ENCODE data around the gene LAMB4.

Gene LAMB4, protein sequence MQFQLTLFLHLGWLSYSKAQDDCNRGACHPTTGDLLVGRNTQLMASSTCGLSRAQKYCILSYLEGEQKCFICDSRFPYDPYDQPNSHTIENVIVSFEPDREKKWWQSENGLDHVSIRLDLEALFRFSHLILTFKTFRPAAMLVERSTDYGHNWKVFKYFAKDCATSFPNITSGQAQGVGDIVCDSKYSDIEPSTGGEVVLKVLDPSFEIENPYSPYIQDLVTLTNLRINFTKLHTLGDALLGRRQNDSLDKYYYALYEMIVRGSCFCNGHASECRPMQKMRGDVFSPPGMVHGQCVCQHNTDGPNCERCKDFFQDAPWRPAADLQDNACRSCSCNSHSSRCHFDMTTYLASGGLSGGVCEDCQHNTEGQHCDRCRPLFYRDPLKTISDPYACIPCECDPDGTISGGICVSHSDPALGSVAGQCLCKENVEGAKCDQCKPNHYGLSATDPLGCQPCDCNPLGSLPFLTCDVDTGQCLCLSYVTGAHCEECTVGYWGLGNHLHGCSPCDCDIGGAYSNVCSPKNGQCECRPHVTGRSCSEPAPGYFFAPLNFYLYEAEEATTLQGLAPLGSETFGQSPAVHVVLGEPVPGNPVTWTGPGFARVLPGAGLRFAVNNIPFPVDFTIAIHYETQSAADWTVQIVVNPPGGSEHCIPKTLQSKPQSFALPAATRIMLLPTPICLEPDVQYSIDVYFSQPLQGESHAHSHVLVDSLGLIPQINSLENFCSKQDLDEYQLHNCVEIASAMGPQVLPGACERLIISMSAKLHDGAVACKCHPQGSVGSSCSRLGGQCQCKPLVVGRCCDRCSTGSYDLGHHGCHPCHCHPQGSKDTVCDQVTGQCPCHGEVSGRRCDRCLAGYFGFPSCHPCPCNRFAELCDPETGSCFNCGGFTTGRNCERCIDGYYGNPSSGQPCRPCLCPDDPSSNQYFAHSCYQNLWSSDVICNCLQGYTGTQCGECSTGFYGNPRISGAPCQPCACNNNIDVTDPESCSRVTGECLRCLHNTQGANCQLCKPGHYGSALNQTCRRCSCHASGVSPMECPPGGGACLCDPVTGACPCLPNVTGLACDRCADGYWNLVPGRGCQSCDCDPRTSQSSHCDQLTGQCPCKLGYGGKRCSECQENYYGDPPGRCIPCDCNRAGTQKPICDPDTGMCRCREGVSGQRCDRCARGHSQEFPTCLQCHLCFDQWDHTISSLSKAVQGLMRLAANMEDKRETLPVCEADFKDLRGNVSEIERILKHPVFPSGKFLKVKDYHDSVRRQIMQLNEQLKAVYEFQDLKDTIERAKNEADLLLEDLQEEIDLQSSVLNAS (N-terminal part only)

DNA sequence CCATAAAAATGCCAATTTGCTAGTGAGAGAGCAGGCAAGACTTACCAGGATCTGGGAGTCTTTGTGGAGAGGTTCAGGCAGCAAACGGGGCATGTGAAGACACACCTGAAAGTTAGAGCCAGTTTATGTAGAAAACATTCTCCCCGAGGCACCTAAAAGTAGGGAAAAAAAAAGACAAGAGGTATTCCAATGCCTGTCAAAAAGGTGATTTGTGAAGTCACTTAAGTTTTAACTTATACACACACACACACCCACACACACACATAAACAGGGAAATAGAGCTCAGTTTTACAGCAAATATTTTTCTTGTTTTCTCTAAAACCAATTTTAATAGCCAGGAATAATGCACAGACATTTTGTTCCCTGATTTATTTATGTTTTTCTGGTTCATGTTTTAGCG lies at the start of gene LAMB4:
Gene LAMB4 (minus strand): TSS at position 101 of the 400 bp plus-strand sequence. CDS start 7,197 bp downstream, outside the sequence.
- no peak for DNase-seq

DNA sequence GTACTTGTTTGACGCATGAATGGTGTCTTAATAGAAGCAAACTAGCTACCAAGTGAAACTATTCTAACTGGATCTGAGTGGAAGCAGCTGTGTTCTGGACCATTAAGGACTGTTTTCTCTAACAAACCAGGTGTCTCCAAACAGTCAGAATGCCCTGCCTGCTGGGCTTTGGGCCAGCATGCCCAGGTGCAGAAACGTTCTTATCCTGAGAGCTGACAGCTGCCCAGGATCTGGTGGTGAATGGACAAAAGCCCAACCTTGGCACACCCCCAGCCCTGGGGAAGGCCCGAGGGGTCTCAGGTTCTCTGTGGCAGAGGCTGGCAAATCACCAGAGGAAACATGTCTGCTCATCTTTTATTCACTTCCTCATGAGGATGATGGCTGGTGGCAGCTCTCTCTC lies 48.2 kb upstream of the LAMB4 start:
- peak; percentile 88 to 90 for DNase-seq

DNA sequence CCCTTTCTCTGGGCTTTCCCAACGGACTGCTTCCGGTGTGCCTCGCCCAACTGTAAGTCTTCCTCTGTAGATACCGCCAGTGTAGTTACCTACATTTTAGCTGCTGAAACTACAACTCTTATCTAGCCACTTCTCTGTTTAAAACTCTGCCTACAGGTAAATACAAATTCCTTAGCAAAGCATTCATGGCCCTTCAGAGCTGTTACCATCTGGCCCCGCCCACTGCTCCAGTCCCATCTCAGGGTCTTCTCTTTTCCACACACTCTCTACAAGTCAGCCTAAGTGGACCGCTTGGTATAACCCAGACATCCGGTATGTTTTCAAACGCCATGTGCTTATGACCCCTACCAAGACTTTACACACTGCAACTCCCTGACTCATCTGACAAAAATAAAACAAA lies 41.0 kb upstream of the LAMB4 start:
- no peak for DNase-seq

DNA sequence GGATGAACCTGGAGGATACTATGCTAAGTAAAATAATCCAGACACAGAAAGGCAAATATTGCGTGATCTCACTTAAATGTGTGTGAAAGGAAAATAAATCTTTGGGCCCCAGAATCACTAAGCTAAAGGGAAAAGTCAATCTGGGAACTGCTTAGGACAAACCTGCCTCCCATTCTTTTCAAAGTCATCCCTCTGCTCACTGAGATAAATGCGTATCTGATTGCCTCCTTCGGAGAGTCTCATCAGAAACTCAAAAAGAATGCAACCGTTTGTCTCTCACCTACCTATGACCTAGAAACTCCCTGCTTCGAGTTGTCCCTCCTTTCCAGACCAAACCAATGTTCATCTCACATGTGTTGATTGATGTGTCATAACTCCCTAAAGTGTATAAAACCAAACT lies 40.1 kb upstream of the LAMB4 start:
- DNase-seq = no peak

DNA sequence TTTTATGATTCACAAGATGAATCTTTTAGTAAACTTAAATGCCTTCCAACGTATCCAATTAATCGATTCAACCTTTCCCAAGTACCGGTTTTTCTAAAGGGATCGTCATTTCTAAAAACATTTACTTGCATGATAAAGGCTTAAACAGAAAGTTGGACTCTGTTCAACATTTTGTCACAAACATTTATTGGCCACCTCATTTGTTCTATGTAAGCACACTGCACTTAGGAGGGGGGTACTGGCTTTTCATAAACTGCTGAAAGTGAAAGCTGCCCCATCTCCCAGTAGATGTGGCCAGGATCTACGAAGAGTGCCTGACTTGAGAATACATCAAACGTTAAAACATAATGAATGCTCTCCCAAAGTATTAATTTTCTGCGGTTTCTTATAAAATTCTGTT lies 37.3 kb upstream of the LAMB4 start:
- DNase-seq = no peak

DNA sequence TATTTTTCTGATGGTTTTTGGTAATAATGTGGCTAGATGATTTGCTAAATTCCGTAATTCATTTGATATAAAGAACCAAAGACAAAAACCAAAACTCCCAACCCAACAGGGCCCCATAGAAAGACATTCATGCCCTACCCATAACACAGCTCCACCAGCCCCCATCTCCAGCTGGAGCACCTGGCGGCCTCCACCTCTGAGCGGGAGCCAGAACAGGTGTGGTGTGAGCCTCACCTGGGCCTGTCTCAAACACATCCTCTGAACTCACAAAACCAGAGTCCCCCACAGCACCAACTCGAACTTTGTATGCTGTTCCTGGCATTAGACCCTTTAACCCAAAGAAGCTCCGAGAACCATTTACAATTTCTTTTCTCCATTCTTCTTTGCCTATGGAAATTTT lies 36.5 kb upstream of the LAMB4 start:
- DNase-seq = no peak

DNA sequence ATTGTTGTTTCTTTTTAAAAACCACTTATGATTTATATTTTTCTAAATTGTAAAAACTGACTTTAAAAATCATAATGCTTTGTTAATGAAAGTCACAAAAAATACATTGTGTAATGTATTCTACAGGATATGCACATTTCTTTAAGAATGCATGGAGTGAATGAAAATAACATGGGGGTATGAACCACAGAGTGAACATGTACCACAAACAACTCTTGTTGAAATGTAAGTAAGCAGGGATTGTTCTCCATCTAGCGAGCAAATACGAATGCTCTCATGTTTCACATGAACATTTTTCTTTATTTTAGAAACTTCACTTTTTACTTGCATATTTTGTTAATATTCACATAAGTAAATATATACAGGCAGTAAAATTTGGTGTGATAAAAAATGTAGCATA lies 35.6 kb upstream of the LAMB4 start:
- DNase-seq = no peak

DNA sequence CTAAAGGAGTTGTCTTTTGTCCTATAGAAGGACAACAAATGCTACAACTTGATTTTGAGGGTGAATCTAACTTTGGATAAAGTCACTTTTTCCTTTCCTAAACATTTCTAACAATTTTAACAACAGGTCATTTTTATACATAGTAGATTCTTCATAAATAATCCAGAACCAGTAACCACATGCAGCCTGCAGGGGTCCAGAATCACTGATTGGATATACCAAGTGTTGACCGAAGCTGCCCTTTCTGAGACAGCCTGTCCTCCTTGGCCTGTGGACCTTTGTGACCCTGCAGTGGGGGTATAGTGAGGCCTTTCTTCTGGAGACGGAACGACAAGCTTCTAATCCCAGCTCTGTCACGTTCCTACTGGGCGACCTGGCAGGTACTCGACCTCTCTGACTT lies 34.8 kb upstream of the LAMB4 start:
- no peak for DNase-seq

DNA sequence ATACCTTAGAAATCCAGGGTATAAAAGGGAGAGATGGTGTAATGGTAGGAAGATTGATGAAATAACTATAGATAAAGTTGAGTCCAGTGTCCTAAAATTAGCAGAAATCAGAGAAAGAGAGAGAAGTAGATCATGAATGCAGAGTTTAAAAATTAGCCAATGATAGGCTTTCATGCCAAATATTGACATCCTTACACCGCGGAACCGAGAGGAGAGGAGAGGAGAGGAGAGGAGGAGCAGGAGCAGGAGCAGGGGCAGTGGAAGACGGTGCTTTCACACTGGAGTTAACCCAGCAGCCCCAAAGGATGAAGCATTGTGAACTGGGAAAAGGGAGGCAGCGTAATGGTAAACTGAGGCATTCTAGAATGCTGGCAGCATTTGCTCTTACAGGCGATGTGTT lies 34.2 kb upstream of the LAMB4 start:
- no peak for DNase-seq

DNA sequence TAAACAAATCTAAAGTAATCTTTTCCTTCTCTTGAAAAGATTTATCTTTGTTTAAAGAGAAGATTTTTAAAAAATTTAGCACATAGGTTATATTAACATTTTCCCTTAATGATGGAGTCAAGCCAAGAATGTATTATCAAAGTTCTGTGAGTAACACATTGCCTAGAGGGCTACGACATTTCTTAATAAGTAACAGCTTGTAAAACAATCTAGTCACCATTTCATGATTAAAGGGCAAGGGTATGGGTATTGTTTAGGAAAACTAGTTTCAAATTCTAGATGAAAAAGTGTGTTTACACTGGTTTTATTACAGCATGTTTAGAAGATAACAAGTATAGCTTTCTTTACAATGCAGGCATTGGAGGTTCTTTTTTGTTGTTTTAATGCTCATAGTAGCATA lies 28.6 kb upstream of the LAMB4 start:
- DNase-seq = no peak

DNA sequence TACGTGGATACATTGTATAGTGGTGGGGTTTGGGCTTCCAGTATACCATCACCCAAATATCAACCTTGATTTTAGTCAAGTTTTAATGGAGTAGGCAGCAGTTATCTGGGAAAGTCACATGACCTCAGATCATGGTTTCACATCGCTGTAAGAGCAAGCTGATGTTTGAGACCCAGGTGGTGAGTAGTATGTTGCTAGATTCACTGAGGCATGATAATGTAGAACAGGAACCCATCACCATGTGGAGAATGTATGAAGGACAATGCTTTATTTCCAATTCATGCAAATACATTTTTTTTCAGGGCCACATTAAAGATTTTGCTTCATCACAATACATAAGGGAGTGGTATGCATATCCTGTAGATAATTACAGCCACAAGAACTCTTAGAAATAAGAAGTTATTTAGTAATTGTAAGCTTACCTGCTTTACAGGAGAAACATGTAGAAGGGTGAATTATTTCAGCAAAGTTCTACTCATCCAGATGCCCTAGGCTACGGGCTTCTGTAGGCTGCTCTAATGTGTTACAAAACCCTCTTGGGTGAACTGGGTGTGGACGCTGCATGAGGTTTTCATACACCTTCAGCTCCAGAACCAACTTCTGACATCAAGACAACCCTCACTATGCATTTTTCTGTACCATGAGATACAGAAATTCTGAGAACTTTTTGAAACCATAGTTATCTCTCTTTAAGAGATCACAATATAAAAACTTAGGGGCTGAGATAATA lies 27.6 kb upstream of the LAMB4 start:
- no peak for DNase-seq

DNA sequence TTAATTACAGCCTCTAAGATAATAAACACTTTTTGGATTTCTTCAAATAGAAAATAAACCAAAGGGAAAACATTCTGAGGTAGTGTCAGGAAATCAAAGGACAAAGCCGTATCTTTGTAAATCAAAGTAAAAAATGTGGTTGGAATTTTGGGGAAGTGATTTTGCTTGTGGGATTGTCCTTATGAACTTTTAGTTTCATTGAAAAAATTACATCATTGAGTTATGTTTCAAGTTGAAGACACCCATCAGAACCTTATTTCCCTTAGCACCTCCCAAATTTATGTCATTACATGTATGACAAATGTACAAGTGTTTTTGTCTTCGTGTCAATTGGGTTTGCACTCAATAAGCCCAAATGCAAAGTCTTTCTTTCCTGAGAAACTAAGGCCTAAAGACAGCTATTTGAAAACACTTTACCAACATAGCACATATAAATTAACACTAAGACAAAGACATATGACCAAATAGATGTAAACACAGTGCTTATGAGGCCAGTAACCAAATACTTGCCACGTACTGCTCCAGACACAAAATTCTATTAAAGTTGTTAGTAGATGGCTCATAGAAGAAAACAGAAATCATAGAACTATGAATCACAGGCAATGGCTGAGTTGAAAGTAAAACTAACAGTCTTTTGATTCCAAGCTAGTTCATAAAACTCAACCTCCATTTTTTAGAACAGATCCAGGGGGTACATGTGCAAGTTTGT lies 26.9 kb upstream of the LAMB4 start:
- no peak for DNase-seq

DNA sequence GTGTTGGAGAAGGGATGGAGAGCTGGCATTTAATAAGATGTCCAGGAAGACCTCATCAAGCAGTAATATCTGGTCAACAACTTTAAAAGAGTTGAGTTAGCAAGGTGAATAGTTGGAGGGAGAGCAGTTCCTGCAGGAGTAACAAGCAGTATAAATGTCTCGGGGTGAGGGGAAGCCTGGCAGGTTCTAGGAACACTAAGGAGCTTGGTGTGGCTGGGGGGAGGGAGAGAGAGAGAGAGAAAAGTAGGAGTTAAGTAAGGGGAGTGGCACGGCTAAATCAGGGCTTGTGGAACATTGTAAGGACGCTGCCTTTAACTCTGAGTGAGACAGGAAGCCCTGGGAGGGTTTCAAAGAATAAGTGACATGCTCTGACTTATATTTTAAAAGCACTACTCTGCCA lies 22.0 kb upstream of the LAMB4 start:
- no peak for DNase-seq

DNA sequence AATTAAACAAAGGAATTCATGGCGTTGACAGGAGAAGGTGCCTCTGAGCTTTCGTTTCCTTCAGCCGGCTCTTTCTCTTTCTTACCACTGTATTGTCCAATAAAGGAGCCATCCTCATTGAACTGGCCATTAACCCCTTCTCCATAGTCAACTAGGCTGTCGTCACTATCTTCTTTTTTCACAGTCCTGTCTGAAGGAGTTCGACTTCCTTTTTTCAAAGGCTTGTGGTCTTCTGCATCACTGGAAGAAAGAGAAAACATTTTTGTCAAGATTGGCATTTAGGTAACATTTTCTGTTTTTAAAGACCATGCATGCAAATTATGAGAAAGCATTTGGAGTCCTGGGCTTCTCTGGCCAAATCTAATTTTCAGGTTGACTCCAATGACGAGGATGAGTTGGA lies 19.7 kb upstream of the LAMB4 start:
- no peak for DNase-seq

DNA sequence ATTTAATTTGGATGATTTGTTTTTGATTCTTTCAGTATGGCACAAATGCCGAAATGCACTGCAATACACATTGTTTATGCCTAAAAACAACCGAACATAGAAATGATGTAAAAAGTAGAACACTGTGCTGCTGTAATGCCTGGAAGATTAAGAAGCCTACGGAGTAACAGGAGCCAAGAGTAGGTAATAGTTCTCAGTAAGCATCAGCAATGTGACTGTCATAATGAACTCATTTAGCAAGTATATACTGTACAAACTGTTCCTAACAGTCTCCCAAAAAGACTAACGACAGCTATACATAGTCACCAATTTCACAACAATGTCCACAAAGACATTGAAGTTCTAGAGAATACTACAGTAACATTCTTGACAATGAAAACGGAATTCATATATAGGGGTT lies 19.0 kb upstream of the LAMB4 start:
- no peak for DNase-seq

DNA sequence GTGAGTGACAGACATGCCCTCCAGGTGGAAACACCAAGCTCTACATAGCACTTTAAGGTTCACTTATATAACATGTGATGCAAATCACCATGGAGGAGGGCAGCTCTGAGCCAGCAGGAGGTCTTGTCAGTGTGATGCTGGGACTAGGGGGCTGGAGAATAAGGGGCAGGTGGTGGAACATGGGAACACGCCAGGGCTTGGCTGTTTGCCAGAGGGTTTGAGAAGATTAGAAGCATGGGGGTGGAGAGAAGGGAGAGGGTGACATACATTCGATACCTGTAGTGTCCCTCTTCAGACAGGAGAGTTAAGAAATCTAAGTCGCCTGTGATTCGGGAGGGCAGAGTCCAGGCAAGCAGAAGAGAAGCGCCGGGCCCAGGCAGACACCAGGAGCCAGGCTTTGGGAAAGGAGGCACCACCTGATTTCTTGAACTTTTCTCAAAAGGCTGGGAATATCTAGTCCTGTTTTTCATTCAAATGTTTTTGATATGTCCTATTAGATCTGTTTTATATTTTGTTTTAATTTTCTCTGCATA lies 16.9 kb upstream of the LAMB4 start:
- peak; percentile 98 for DNase-seq

DNA sequence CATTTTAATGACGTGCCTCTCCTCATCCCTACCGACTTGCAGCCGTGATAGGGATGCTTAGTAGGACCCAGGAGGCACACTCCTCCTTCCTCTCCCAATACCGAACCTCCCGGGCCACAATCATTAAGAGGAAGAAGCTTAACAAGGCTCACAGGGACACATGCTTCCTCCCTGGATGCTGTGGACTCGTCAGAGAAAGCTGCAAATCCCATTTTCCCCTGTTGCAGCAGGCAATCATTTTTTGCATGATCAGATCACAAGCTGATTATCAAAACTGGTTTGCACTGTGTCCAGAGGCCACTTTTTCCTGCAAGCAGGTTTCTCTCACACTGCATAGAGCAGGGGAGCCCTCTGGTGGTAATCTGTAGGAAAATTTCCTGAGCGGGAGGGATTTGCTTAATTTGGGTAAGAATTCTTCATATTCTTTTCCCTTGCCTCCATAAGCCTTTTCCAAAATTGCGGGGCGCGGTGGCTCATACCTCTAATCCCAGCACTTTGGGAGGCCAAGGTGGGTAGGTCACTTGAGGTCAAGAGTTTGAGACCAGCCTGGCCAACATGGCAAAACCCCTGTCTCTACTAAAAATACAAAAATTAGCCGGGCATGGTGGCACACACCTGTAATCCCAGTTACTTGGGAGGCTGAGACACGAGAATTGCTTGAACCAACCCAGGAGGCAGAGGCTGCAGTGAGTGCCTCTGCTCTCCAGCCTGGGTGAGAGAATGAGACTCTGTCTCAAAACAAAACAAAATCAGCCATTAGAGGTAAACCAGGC lies 16.1 kb upstream of the LAMB4 start:
- peak; percentile 29 to 56 for DNase-seq

DNA sequence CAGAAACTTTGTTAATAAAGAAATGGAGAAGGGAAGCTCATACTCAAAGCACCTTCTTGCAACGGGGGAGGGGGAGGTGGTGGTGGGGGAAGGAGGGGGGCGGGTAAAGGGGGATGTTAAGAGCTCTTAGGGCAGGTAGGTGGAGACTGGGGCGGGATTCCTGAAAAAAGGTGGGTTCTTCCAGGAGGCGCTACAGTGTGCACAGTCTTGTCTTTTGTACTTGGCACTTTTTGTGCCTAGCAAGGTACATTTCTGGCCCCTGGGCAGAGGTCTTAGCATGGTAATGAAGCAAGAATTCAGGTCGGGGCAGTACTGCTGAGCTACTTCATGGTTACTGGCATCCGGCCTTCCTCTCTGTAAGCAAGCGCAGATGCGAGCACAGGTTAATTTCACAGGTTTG lies 15.2 kb upstream of the LAMB4 start:
- DNase-seq = no peak

DNA sequence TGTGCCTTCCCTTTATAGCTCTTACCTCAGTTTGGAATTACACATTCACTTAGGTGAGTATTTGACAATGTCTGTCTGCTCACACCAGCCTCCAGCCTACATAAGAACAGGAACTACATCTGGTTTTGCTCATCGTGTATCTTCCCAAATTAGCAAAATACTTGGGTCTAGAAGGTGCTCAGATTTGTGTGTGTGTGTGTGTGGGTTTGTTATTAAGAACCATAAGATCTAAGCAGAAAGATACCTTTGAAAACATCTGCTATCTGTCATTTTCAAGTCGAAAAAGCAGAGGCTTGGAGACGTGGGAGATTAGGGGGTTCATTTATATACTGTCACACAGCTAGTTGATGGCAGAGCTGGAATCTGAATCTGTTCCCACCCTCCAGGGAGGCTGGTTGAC lies 14.8 kb upstream of the LAMB4 start:
- no peak for DNase-seq

DNA sequence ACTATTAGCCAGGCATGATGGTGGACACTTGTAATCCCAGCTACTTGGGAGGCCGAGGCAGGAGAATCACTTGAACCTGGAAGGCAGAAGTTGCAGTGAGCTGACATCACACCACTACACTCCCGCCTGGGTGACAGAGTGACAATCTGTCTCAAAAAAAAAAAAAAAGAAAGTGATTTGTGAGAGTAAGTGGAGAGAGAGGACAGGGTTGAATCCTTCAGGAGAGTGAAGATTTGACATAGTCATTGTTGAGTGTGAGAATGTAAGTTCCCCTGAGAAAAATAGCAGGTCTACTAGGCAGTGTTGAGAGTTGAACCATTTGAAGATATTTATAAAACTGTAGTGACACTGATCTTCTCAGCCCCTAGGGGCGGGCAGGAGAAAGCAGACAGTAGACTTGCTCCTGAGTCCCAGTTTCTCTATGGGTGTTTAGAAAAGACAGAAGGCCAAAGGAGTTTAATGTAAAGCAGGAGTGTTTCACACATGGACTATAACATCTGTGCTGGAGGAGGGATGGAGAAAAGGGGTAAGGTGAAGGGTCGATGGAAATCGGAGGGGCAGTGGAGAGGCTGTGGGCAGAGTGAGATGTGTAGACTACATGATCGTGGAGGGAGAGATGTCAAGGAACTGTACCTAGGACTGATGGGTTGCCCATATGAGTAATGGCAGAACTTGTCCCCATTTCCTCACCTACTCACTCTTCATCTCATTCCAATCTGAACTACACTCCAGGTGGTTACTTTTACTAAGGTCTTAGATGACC lies 13.7 kb upstream of the LAMB4 start:
- no peak for DNase-seq
